Lower leg skin (tissue), 3 donors: ENCODE results near the gene FARP1.

ENCODE experiments used
- POLR2A ChIP-seq, 2 donors: fragments of 450-650 bp; IDR thresholded peaks; one replicate each; pipeline ENCODE4 v1.6.1; 2016 to 2017; ENCODE audit warnings: antibody characterized with exemption in 2 of 2, mild to moderate bottlenecking in 1 of 2, moderate library complexity in 1 of 2
- TF ChIP-seq, protein P1 (sequence below), 3 donors: fragments of 450-650 bp; IDR thresholded peaks; one replicate each; pipeline ENCODE4 v1.5.1; 2016; ENCODE audit warnings: antibody characterized with exemption in 3 of 3, mild to moderate bottlenecking in 3 of 3, moderate library complexity in 2 of 3

DNA sequence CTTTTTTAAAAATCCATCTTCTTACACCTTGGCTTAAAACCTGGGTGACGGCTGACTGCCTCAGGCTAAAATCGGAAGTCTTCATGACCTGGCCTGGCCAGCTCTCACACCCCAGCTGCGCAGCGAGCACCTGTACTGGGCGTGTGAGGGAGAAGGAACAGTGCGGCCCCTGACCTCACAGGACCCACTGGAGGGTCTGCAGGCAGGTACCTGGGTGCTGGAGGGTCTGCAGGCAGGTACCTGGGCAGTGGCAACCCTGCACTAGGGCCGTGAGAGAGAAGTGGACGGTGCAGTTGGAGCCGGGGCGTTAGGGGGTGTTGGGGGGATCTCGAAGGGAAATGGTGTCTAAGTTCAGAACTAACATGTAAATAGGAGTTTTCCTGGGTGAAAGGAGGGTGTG is 289.7 kb downstream of the FARP1 start:
- TF ChIP-seq, protein P1, sequence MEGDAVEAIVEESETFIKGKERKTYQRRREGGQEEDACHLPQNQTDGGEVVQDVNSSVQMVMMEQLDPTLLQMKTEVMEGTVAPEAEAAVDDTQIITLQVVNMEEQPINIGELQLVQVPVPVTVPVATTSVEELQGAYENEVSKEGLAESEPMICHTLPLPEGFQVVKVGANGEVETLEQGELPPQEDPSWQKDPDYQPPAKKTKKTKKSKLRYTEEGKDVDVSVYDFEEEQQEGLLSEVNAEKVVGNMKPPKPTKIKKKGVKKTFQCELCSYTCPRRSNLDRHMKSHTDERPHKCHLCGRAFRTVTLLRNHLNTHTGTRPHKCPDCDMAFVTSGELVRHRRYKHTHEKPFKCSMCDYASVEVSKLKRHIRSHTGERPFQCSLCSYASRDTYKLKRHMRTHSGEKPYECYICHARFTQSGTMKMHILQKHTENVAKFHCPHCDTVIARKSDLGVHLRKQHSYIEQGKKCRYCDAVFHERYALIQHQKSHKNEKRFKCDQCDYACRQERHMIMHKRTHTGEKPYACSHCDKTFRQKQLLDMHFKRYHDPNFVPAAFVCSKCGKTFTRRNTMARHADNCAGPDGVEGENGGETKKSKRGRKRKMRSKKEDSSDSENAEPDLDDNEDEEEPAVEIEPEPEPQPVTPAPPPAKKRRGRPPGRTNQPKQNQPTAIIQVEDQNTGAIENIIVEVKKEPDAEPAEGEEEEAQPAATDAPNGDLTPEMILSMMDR (IDR thresholded peaks at IDR 0.05) = no peak
- TF ChIP-seq POLR2A (IDR thresholded peaks at IDR 0.05) = no peak
